Ascending aorta (tissue), 2 donors: ENCODE data around the gene NPW. TPM values are rescaled to one million over a fixed set of nuclear protein-coding genes. Genes with fewer than 3 reads are reported as not detected.
A peak's percentile ranks its signal among the peaks of the same experiment; 100 is the strongest.

Experiments
- DNase-seq, 2 donors: peaks; one replicate each; pipeline ENCODE4 v3.0.0-alpha.2; 2019; ENCODE audit warnings: low spot score in 2 of 2
- H3K27ac ChIP-seq, 2 donors: fragments of 200-600 bp; sonication (generic); one replicate each; pipeline ENCODE4 v1.5.1; 2016 to 2017; ENCODE audit warnings: mild to moderate bottlenecking in 1 of 2
- H3K27me3 ChIP-seq: fragments of 200-600 bp; sonication (generic); one replicate; pipeline ENCODE4 v1.5.1; 2017
- H3K36me3 ChIP-seq, 2 donors: fragments of 200-600 bp; sonication (generic); one replicate each; pipeline ENCODE4 v1.5.1; 2016
- H3K4me1 ChIP-seq, 2 donors: fragments of 200-600 bp; sonication (generic); one replicate each; pipeline ENCODE4 v1.5.1; 2016 to 2017; ENCODE audit warnings: mild to moderate bottlenecking in 1 of 2
- H3K4me3 ChIP-seq, 2 donors: fragments of 200-600 bp; sonication (generic); one replicate each; pipeline ENCODE4 v1.5.1; 2016 to 2017; ENCODE audit warnings: mild to moderate bottlenecking in 1 of 2
- H3K9me3 ChIP-seq, 2 donors: fragments of 200-600 bp; sonication (generic); one replicate each; pipeline ENCODE4 v1.5.1; 2016
- CTCF ChIP-seq, 3 experiments: fragments of 200-600 bp in 2 of 3; fragments of 450-650 bp in 1 of 3; sonication (generic) in 2 of 3; IDR thresholded peaks; one replicate each; pipeline ENCODE4 v1.5.1; 2016 to 2019; ENCODE audit warnings: antibody characterized with exemption in 3 of 3, mild to moderate bottlenecking in 1 of 3, moderate library complexity in 1 of 3
- intact Hi-C: fragments of 100-400 bp; cut with DNase I; formaldehyde crosslinking; loops from one replicate; pipeline ENCODE4 v1.15.1; 2023
- total RNA-seq: library from RNA; depleted of rRNA; stranded (reverse); fragments of >200 nt; gene quantifications from one replicate; pipeline ENCODE4 v1.1.0, GENCODE V29; 2016

NPW gene
- total RNA-seq, 1 donor from 2014 or later = not detected

GRCh38 chr16:2037115-2037514 is 17.5 kb downstream of the NPW start:
- TF ChIP-seq CTCF (IDR thresholded peaks at IDR 0.05) = no peak
- peak overlapping the region; percentile 83 to 96 for H3K27ac ChIP-seq
- H3K9me3 ChIP-seq = no peaks in the 10 kb centered on the region
- H3K4me1 ChIP-seq = peaks cover 23 to 44% of the 10 kb centered on the region in 2 donors
- H3K36me3 ChIP-seq = peaks cover 4 to 15% of the 10 kb centered on the region in 2 donors
- DNase-seq = no peak
- no peak overlapping the region for H3K4me3 ChIP-seq
- H3K27me3 ChIP-seq = no peaks in the 10 kb centered on the region
- intact Hi-C loops = no loop called here

- Histone ChIP-seq H3K36me3 (peaks cover 4 to 15% of the 10 kb centered on the region in 2 donors), H3K4me1 (peaks cover 20 to 37% of the 10 kb centered on the region in 2 donors), H3K4me3 (no peak overlapping the region), H3K9me3 (no peaks in the 10 kb centered on the region), H3K27me3 (no peaks in the 10 kb centered on the region), H3K27ac (peak overlapping the region; percentile 83 to 96)
- DNase-seq = no peak
- intact Hi-C loops = no loop called here
- no peak for TF ChIP-seq CTCF (IDR thresholded peaks at IDR 0.05)
These were observed 18.2 kb downstream of the NPW start for GRCh38 chr16:2037647-2038381.

- Histone ChIP-seq H3K27ac (peak overlapping the region; percentile 25 to 51), H3K27me3 (no peaks in the 10 kb centered on the region), H3K36me3 (peaks cover 4 to 15% of the 10 kb centered on the region in 2 donors), H3K4me1 (peaks cover 16 to 32% of the 10 kb centered on the region in 2 donors), H3K4me3 (no peak overlapping the region), H3K9me3 (no peaks in the 10 kb centered on the region)
- TF ChIP-seq CTCF (IDR thresholded peaks at IDR 0.05) = no peak
- no peak for DNase-seq
- intact Hi-C loops = no loop called here
These were observed 19.0 kb downstream of the NPW start for GRCh38 chr16:2038382-2039231.

GRCh38 chr16:2039274-2040031 is 19.9 kb downstream of the NPW start:
- Histone ChIP-seq H3K9me3 (no peaks in the 10 kb centered on the region), H3K4me3 (no peak overlapping the region), H3K4me1 (peaks cover 16 to 31% of the 10 kb centered on the region in 2 donors), H3K27ac (peak overlapping the region; percentile 25 to 51), H3K27me3 (no peaks in the 10 kb centered on the region), H3K36me3 (peaks cover 4 to 15% of the 10 kb centered on the region in 2 donors)
- DNase-seq = no peak
- intact Hi-C loops = no loop called here
- no peak for TF ChIP-seq CTCF (IDR thresholded peaks at IDR 0.05)

- TF ChIP-seq CTCF (IDR thresholded peaks at IDR 0.05) = no peak
- Histone ChIP-seq H3K9me3 (no peaks in the 10 kb centered on the region), H3K27me3 (no peaks in the 10 kb centered on the region), H3K27ac (peak overlapping the region; percentile 15 to 51), H3K4me1 (peaks cover 11 to 24% of the 10 kb centered on the region in 2 donors), H3K4me3 (no peak overlapping the region), H3K36me3 (peaks cover 4 to 15% of the 10 kb centered on the region in 2 donors)
- DNase-seq = no peak
- intact Hi-C loops = no loop called here
These were observed 20.6 kb downstream of the NPW start for GRCh38 chr16:2040041-2040786.
